CD4-positive, alpha-beta T cell treated with Interleukin-6 at 100 ng/mL for 8 hours (primary cell): ENCODE data around the gene TTYH3.
"Not testable (repeated sequence)": the region's sequence is repeated elsewhere in the genome, so short reads cannot be mapped to it uniquely, and the experiment has no call there.

ENCODE experiments used
- DNase-seq: peaks from one replicate; pipeline ENCODE4 v3.0.0-alpha.2; 2020; ENCODE audit warnings: mixed read lengths, low spot score

The TTYH3 gene

GRCh38 chr7:2631946-2632732 is at the start of gene TTYH3:
TSS of gene TTYH3 (plus strand) at chr7:2631986. CDS start at chr7:2632156, 170 bp downstream.
- DNase-seq = no peak

- DNase-seq = no peak
Observed at GRCh38 chr7:2582006-2582735, 49.6 kb upstream of the TTYH3 start.

- no peak for DNase-seq
Observed at GRCh38 chr7:2583798-2584580, 47.8 kb upstream of the TTYH3 start.

- DNase-seq = no peak
Observed at GRCh38 chr7:2585446-2585845, 46.3 kb upstream of the TTYH3 start.

- no peak for DNase-seq
Observed at GRCh38 chr7:2586326-2587020, 45.3 kb upstream of the TTYH3 start.

GRCh38 chr7:2587134-2587533 is 44.7 kb upstream of the TTYH3 start:
- DNase-seq = no peak

- no peak for DNase-seq
Observed at GRCh38 chr7:2587778-2588177, 44.0 kb upstream of the TTYH3 start.

GRCh38 chr7:2589341-2589740 is 42.4 kb upstream of the TTYH3 start:
- DNase-seq = no peak

- not testable (repeated sequence) for DNase-seq
Observed at GRCh38 chr7:2589941-2590340, 41.8 kb upstream of the TTYH3 start.

GRCh38 chr7:2592375-2592865 is 39.4 kb upstream of the TTYH3 start:
- no peak for DNase-seq

GRCh38 chr7:2593036-2593727 is 38.6 kb upstream of the TTYH3 start:
- DNase-seq = no peak

GRCh38 chr7:2594599-2594998 is 37.2 kb upstream of the TTYH3 start:
- DNase-seq = no peak

- DNase-seq = no peak
Observed at GRCh38 chr7:2595258-2595860, 36.4 kb upstream of the TTYH3 start.

- DNase-seq = no peak
Observed at GRCh38 chr7:2596464-2597272, 35.1 kb upstream of the TTYH3 start.

GRCh38 chr7:2597273-2597640 is 34.5 kb upstream of the TTYH3 start:
- DNase-seq = no peak

- DNase-seq = no peak
Observed at GRCh38 chr7:2598154-2598823, 33.5 kb upstream of the TTYH3 start.

GRCh38 chr7:2601065-2601464 is 30.7 kb upstream of the TTYH3 start:
- no peak for DNase-seq

GRCh38 chr7:2601907-2602306 is 29.9 kb upstream of the TTYH3 start:
- no peak for DNase-seq

GRCh38 chr7:2602406-2603043 is 29.3 kb upstream of the TTYH3 start:
- DNase-seq = no peak
